ENCODE results near the gene PCSK2.

PCSK2 gene

DNA sequence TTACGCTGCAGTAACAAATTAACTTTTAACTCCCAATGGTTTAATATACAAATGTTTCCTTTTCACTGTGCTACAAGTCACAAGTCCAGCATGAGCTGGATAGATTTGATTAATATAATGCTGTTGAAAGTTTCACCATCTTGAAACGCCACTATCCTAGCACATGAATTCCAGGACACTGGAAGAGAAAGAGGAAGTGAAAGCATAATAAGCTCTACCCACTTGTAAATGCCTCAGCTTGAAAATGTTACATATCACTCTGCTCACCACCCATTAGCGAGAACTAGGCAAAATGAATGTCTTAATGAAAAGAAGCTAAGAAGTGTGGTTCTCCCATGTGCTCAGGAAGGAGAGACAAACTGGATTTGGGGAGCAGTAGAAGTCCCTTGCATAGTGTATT, 46.9 kb downstream of the PCSK2 start:
- DNase-seq: no peak

GRCh38 chr20:17276101-17276500, 49.3 kb downstream of the PCSK2 start:
- no peak for DNase-seq

GRCh38 chr20:17281478-17281877, 54.6 kb downstream of the PCSK2 start:
- no peak for DNase-seq

- DNase-seq: no peak
Measured at GRCh38 chr20:17282501-17282900, 55.7 kb downstream of the PCSK2 start.

GRCh38 chr20:17287503-17287902, 60.7 kb downstream of the PCSK2 start:
- no peak for DNase-seq

- DNase-seq: no peak
Measured at GRCh38 chr20:17287998-17288397, 61.2 kb downstream of the PCSK2 start.

- DNase-seq: no peak
Measured at GRCh38 chr20:17295151-17295726, 68.4 kb downstream of the PCSK2 start.

- no peak for DNase-seq
Measured at GRCh38 chr20:17295991-17296390, 69.2 kb downstream of the PCSK2 start.

DNA sequence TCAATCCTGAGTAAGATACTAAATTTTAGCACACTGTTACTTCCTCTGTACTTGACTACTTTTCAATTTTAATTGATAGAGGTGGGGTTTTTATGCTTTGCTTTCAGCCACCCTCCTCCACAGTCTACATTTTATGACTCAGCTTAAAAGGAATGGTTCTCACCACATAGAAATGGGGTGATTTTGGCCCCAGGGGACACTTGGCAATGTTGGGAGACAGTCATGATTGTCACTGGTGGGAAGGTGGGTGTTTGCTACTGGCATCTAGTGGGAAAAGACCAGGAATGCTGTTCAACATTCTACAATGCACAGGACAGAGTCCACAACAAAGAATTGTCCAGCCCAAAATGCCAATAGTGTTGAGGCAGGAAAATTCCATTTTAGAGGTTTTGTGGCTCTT, 71.3 kb downstream of the PCSK2 start:
- DNase-seq: no peak

DNA sequence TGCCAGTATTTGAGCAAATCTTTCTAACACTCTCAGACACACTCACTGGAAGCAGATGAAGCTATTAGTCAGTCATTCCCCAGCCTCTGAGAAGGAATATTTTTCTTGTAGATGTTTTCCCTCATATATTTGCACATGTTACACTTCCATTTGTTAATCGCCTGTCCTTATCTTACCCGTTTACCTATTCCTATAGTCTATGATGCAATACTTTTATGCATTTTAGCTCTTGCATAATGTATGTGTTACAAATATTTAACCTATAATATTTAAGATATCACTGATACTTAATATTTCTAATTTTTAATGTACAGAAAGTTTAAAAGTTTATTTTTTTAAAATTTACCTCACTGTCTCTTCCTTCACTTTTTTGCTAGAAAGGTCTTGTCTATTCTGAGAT, 71.9 kb downstream of the PCSK2 start:
- DNase-seq: no peak

- no peak for DNase-seq
Measured at GRCh38 chr20:17300113-17300512, 73.3 kb downstream of the PCSK2 start.

DNA sequence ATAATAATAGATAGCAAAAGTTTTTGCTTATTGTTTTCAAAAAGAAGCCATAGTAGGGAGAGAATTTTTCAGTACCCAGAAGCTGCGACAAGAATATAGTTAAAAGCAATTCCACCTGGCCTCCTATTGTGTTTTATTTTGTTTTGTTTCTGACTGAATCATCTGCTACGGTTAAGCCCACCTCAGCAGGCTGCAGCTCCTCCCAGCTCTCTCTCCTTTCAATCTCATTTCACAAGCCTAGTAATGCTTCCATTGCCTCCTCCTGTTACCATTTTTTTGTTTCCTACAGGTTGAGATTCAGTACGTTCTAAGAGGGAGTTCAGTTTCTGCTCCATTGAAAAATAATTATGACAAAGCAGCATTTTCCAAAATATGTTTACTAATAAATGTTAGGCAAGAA, 77.9 kb downstream of the PCSK2 start:
- DNase-seq: no peak

DNA sequence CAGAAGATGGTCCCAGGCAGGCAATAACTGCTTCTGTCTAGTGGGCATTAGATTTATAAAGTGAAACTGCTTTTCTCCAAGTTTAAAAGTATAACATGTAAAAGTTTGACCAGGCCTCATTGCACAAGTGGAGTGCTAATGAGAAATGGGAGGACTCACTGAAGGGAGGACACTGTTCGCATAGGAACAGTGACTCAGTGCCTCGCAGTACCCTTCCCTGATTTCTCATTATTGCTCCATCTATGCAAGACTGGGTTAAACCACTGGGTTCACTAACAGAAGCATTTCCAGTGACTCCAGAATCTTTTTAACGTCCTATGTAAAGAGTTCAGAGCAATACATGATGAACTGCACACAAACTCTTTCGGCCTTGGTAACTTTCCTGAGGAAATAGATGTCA, 79.6 kb downstream of the PCSK2 start:
- no peak for DNase-seq

DNA sequence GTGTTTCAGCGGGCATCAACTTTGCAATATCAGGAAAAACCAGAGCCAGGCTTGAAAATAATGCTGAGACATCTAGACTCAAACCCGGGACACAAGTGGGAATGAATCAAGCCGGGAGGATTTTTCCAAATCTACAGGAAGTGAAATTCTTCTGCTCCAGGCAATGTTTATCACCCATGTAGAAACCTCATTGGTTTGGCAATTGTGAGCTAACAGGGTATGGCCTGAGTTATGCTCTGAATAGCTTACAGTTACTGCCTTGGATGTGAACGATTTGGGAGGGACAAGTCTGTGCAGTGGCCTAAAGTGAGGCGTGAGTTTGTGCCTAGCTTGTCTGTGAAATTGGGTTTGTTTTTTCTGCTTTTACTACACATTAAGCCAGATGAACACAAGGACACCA, 87.4 kb downstream of the PCSK2 start:
- no peak for DNase-seq

DNA sequence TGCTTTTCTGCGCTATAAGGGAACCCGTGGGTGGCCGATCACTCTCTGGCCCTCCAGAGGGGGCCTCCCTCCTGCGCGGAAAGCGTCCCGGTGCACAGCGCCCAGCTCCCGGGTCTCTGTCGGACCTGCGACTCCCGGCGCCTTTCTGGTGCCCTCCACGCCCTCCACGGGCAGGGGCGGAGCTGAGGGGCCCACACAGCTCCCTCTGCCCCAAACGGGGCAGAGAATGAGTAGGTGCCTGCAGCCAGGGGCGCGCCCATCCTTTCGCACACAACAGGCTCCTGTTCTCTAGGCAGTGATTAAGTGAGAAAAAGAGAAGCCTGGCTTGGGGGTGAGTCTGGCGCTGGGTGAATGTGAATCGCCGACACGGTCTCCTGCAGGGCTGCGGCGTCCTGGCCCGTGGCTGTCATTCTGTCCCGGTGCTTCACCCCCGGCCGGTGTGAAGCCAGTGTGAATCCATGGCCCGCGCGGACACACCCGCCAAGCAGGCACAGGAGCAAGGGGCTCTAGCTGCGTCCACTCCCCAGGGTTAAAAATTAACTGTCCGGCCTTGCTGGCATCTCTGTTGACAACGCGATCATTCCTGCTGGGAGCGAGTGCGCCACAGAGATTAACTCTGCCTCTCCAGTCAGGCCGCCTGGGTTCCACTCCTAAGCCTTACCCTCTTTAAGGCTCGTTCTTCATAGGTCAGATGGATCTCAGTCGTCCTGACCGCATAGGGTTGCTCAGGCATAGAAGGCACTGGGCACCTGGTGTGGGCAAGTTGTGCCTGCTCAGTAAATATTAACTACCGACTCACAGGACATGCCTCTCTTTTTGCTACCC, 88.8 kb downstream of the PCSK2 start:
- DNase-seq: no peak

DNA sequence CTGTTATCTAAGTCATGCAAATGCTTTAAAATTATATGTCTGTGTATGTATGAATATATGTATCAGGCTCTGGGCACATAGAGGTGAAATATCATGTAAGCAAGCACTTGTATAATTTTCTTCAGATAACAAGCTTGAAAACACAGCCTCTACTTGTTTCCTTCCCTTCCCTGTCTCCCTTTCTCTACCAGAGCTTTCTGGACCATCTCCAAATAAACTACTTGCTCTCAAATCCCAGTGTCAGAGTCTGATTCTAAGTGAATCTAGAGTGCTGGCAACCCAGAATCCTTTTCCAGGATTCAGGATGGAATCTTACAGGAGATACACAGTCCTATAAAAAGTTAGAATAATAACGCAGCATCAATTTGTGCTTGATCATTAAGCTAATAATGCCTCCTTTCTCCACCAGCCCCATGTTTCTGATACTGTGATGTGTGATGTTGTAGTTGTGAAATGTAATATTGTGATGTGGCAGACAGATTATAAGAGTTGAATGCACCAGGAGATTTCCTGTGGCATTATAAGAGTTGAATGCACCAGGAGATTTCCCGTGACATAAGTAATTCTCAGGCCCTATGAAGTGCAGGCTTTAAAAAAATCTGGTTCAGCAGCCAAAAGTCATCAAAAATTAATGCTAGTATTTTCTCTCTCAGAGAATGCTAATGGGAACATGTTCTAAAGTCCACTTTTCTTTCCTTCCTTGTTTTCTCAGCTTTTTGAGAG, 89.6 kb downstream of the PCSK2 start:
- no peak for DNase-seq

GRCh38 chr20:17317341-17317740, 90.5 kb downstream of the PCSK2 start:
- no peak for DNase-seq

GRCh38 chr20:17320456-17320855, 93.6 kb downstream of the PCSK2 start:
- DNase-seq: no peak

GRCh38 chr20:17326096-17326495, 99.3 kb downstream of the PCSK2 start:
- no peak for DNase-seq

- DNase-seq: no peak
Measured at GRCh38 chr20:17327185-17328148, 100.6 kb downstream of the PCSK2 start.

GRCh38 chr20:17334932-17335331, 108.1 kb downstream of the PCSK2 start:
- no peak for DNase-seq

- DNase-seq: no peak
Measured at GRCh38 chr20:17339000-17339399, 112.2 kb downstream of the PCSK2 start.

DNA sequence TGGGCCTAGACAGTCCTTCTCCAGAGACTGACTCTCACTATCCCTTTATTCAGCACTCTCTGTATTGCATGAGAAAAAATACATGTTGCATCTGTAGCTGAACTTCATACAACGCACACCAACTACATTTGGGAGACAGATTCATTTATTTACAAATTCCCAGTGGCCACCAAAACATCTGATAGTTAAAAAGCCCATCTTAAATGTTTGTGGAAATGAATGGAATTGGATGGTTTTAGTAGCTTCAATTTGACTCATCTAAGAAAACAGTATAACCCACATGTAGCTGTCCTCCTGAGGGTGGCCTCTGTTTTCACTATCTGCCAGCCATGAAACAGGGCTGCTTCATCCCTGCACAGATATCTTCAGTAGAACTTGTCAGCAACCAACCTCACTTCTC, 116.3 kb downstream of the PCSK2 start:
- no peak for DNase-seq

All from activated effector memory CD4-positive, alpha-beta T cell treated with Interleukin-2 at 50 U/mL for 16 hours (primary cell).